Prostate gland (tissue), 2 donors: ENCODE data around the gene SCN5A. TPM values are rescaled to one million over a fixed set of nuclear protein-coding genes. Genes with fewer than 3 reads are reported as not detected.

Source experiments
- DNase-seq: peaks from one replicate; pipeline ENCODE4 v3.0.0-alpha.2; 2019; ENCODE audit warnings: low spot score
- H3K27ac ChIP-seq, 2 donors: fragments of 200-600 bp; sonication (generic); 2 replicates each; pipeline ENCODE4 v1.5.1; 2017 to 2019
- H3K27me3 ChIP-seq: fragments of 200-600 bp; sonication (generic); replicated peaks from 2 replicates; pipeline ENCODE4 v1.5.1; 2019; ENCODE audit not compliant: insufficient read depth
- H3K36me3 ChIP-seq, 2 donors: fragments of 200-600 bp; sonication (generic); 1 replicate in 1 of 2; 2 replicates in 1 of 2; pipeline versions ENCODE4 v1.5.1 to v1.8.1; 2017 to 2019
- H3K4me1 ChIP-seq: fragments of 200-600 bp; sonication (generic); replicated peaks from 2 replicates; pipeline ENCODE4 v1.5.1; 2019
- H3K4me3 ChIP-seq, 2 donors: fragments of 200-600 bp; sonication (generic); 2 replicates each; pipeline ENCODE4 v1.5.1; 2017 to 2019
- H3K9me3 ChIP-seq: fragments of 200-600 bp; sonication (generic); 2 replicates; pipeline ENCODE4 v1.5.1; 2017
- CTCF ChIP-seq, 4 experiments: fragments of 200-600 bp in 2 of 4; fragments of 450-650 bp in 2 of 4; sonication (generic) in 2 of 4; IDR thresholded peaks; 1 replicate in 3 of 4; 2 replicates in 1 of 4; pipeline ENCODE4 v1.5.1; 2016 to 2019; ENCODE audit warnings: antibody characterized with exemption in 4 of 4, mild to moderate bottlenecking in 2 of 4, moderate library complexity in 2 of 4
- POLR2A ChIP-seq: fragments of 450-650 bp; IDR thresholded peaks from one replicate; pipeline ENCODE4 v1.6.1; 2016; ENCODE audit warnings: antibody characterized with exemption, mild to moderate bottlenecking
- POLR2AphosphoS5 ChIP-seq: sonication (generic); formaldehyde crosslinking; IDR thresholded peaks from one replicate; pipeline ENCODE4 v1.6.1; 2017; ENCODE audit warnings: antibody characterized with exemption
- WGBS: methylation state at CpG from one replicate; pipeline ENCODE4 v1.1.5; 2018; 5-methylcytosine and 5-hydroxymethylcytosine counted together
- intact Hi-C: fragments of 100-400 bp; cut with DNase I; formaldehyde crosslinking; loops from one replicate; pipeline ENCODE4 v1.14.2; 2022
- total RNA-seq, 2 donors: library from RNA; depleted of rRNA; stranded (reverse); fragments of >200 nt; gene quantifications; one replicate each; pipeline ENCODE4 v1.1.0, GENCODE V29; 2016

SCN5A gene
- total RNA-seq, 2 donors from 2014 or later = 0.23 to 1.5 TPM

DNA sequence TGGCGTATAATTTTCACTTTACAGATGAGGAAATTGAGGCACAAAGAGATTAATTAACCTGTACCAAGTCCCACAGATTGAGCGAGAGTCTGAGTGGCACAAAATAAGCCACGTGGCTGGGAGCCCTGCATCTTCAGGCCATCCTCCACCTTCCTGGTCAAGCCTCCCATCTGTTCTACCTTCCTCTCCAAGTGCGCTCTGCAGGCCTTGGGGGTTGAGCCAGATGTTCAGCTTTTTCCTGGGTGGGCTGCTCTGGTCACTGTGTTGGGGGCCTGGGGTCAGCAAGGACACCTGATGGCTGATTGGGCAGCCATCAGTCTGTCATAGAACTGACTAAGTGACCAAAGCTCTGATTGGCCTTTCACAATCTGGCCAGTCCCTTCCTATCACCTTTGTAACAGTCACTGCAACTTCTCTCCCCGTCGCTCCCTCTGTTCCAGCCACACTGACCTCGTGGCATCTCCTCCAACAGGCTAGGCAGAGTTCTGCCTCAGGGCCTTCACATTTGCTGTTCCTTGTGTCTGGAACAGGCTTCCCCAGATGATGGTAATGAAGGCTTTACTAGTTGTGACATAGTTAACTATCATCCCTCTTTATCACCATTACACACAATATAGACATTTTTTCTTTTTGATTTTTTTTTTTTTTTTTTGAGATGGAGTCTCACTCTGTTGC, 46.8 kb downstream of the SCN5A start:
- H3K4me1 ChIP-seq = no peaks in the 10 kb centered on the region
- WGBS = 87% methylated on average over 7 of the region's 7 CpGs
- H3K27ac ChIP-seq = no peak overlapping the region
- no peak overlapping the region for H3K4me3 ChIP-seq
- intact Hi-C loops = no loop called here
- no peaks in the 10 kb centered on the region for H3K36me3 ChIP-seq
- no peaks in the 10 kb centered on the region for H3K9me3 ChIP-seq
- H3K27me3 ChIP-seq = no peaks in the 10 kb centered on the region
- DNase-seq = no peak
- no peak for TF ChIP-seq POLR2AphosphoS5
- no peak for TF ChIP-seq CTCF (IDR thresholded peaks at IDR 0.05)
- TF ChIP-seq POLR2A = no peak

DNA sequence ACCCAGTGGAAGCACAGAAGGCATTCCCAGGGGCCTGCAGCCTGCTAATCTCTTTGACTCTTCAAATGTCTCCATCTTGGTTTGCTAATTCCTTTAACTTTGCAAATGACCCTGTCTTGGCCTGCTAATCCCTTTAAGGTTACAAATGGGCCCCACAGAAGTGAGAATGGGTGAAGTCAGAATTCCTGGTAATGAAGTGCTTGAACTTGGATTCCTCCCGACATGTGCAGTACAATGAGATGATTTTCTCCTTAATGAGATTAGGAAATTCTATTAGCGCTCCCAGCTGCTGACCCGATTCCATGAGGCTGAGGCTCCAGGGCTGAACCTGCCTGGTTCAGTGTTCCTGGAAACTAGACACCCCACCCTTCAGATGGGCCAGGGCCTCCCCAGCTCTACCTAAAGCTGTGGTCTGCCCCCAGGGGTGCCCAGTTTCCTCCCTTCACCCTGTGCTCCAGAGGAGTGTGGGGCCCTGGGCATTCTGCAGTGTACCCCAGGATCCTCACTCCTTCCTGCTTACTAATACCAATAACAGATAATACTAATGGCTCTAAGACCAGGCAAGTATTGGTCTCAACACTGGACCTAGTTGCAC, 47.4 kb downstream of the SCN5A start:
- H3K9me3 ChIP-seq = no peaks in the 10 kb centered on the region
- TF ChIP-seq POLR2A (no peak), POLR2AphosphoS5 (no peak), CTCF (IDR thresholded peaks at IDR 0.05) (no peak)
- intact Hi-C loops = no loop called here
- no peak overlapping the region for H3K27ac ChIP-seq
- no peaks in the 10 kb centered on the region for H3K27me3 ChIP-seq
- DNase-seq = no peak
- WGBS = 91% methylated on average over 3 of the region's 3 CpGs
- H3K36me3 ChIP-seq = no peaks in the 10 kb centered on the region
- H3K4me3 ChIP-seq = no peak overlapping the region
- H3K4me1 ChIP-seq = no peaks in the 10 kb centered on the region

- Histone ChIP-seq H3K27ac (no peak overlapping the region), H3K4me3 (no peak overlapping the region), H3K36me3 (no peaks in the 10 kb centered on the region), H3K4me1 (no peaks in the 10 kb centered on the region), H3K9me3 (no peaks in the 10 kb centered on the region), H3K27me3 (no peaks in the 10 kb centered on the region)
- TF ChIP-seq POLR2AphosphoS5 = no peak
- TF ChIP-seq CTCF (IDR thresholded peaks at IDR 0.05) = no peak
- TF ChIP-seq POLR2A = no peak
- no peak for DNase-seq
- 93% methylated on average over 1 of the region's 1 CpG for WGBS
- intact Hi-C loops = no loop called here
Measured at GRCh38 chr3:38600551-38600950, 48.9 kb downstream of the SCN5A start.

GRCh38 chr3:38599886-38600285, 49.6 kb downstream of the SCN5A start:
- no peak for DNase-seq
- WGBS = 79% methylated on average over 2 of the region's 2 CpGs
- H3K9me3 ChIP-seq = no peaks in the 10 kb centered on the region

More at GRCh38 chr3:38599886-38600285, 49.6 kb downstream of the SCN5A start:
- H3K36me3 ChIP-seq = no peaks in the 10 kb centered on the region
- no peak overlapping the region for H3K27ac ChIP-seq
- H3K4me3 ChIP-seq = no peak overlapping the region
- TF ChIP-seq POLR2A = no peak
- TF ChIP-seq POLR2AphosphoS5 = no peak
- TF ChIP-seq CTCF (IDR thresholded peaks at IDR 0.05) = no peak
- no peaks in the 10 kb centered on the region for H3K27me3 ChIP-seq
- intact Hi-C loops = no loop called here
- H3K4me1 ChIP-seq = no peaks in the 10 kb centered on the region
